Dermis blood vessel endothelial cell (primary cell): Measurements from ENCODE around the gene KAT2A. TPM values are rescaled to one million over a fixed set of nuclear protein-coding genes. Genes with fewer than 3 reads are reported as not detected.
"Not testable (repeated sequence)": the region's sequence is repeated elsewhere in the genome, so short reads cannot be mapped to it uniquely, and the experiment has no call there.

Source experiments
- DNase-seq: peaks from one replicate; pipeline ENCODE4 v3.0.0; 2010
- total RNA-seq: library from RNA; depleted of rRNA; stranded (reverse); fragments of >200 nt; gene quantifications from 2 replicates; pipeline ENCODE4 v1.2.3, GENCODE V29; 2014

KAT2A gene
- 10.2 and 15.4 TPM in 2 replicates for total RNA-seq

- peak; percentile 88 for DNase-seq
Measured at GRCh38 chr17:42120770-42121769, at the start of gene KAT2A. TSS of gene KAT2A (minus strand) at chr17:42121367. CDS start at chr17:42121304, 63 bp downstream.

GRCh38 chr17:42169351-42169750 lies 48.2 kb upstream of the KAT2A start:
- no peak for DNase-seq

GRCh38 chr17:42167807-42168206 lies 46.6 kb upstream of the KAT2A start:
- DNase-seq = no peak

- no peak for DNase-seq
Measured at GRCh38 chr17:42166196-42166763, 45.1 kb upstream of the KAT2A start.

- no peak for DNase-seq
Measured at GRCh38 chr17:42165751-42166150, 44.6 kb upstream of the KAT2A start.

GRCh38 chr17:42163696-42164407 lies 42.7 kb upstream of the KAT2A start:
- DNase-seq = no peak

- DNase-seq = peak; percentile 40
Measured at GRCh38 chr17:42163113-42163512, 41.9 kb upstream of the KAT2A start.

- DNase-seq = no peak
Measured at GRCh38 chr17:42160531-42160910, 39.4 kb upstream of the KAT2A start.

- DNase-seq = no peak
Measured at GRCh38 chr17:42159796-42160530, 38.8 kb upstream of the KAT2A start.

GRCh38 chr17:42155614-42156045 lies 34.5 kb upstream of the KAT2A start:
- no peak for DNase-seq

GRCh38 chr17:42153919-42154742 lies 33.0 kb upstream of the KAT2A start:
- peak; percentile 69 for DNase-seq

GRCh38 chr17:42146911-42147607 lies 25.9 kb upstream of the KAT2A start:
- DNase-seq = no peak

- not testable (repeated sequence) for DNase-seq
Measured at GRCh38 chr17:42143138-42143537, 22.0 kb upstream of the KAT2A start.

- no peak for DNase-seq
Measured at GRCh38 chr17:42142371-42142896, 21.3 kb upstream of the KAT2A start.

GRCh38 chr17:42141382-42141781 lies 20.2 kb upstream of the KAT2A start:
- no peak for DNase-seq

GRCh38 chr17:42140690-42141089 lies 19.5 kb upstream of the KAT2A start:
- not testable (repeated sequence) for DNase-seq

GRCh38 chr17:42138749-42139492 lies 17.8 kb upstream of the KAT2A start:
- peak; percentile 20 for DNase-seq

- DNase-seq = no peak
Measured at GRCh38 chr17:42136654-42137051, 15.5 kb upstream of the KAT2A start.
